Mesodermal cell (in vitro differentiated cells): ENCODE measurements around the gene RALB.
"Not testable (repeated sequence)": the region's sequence is repeated elsewhere in the genome, so short reads cannot be mapped to it uniquely, and the experiment has no call there.

ENCODE experiments used
- H3K27ac ChIP-seq: 2 replicates; pipeline ENCODE4 v1.7.0; 2013; ENCODE audit warnings: mild to moderate bottlenecking, low read depth, low read length, moderate library complexity; ENCODE audit not compliant: severe bottlenecking
- H3K36me3 ChIP-seq: 2 replicates; pipeline ENCODE4 v1.7.1; 2013; ENCODE audit warnings: mild to moderate bottlenecking, low read length, moderate library complexity; ENCODE audit not compliant: control insufficient read depth, insufficient read depth
- H3K4me1 ChIP-seq: one replicate; pipeline ENCODE4 v1.7.1; 2013; ENCODE audit warnings: mild to moderate bottlenecking, low read length; ENCODE audit not compliant: insufficient read depth, control insufficient read depth, poor library complexity, severe bottlenecking
- H3K4me3 ChIP-seq: 2 replicates; pipeline ENCODE4 v1.7.0; 2013; ENCODE audit warnings: low read length, control low read depth, mild to moderate bottlenecking; ENCODE audit not compliant: insufficient read depth, poor library complexity, severe bottlenecking; ENCODE audit errors: extremely low read depth
- H3K9me3 ChIP-seq: 2 replicates; pipeline ENCODE4 v1.7.1; 2013; ENCODE audit warnings: mild to moderate bottlenecking, low read length, moderate library complexity; ENCODE audit not compliant: control insufficient read depth
- WGBS, 2 experiments: methylation state at CpG; one replicate each; pipeline ENCODE4 v1.1.5; 2013; ENCODE audit warnings: missing lambda C conversion rate in 2 of 2; ENCODE audit not compliant: insufficient coverage in 2 of 2; 5-methylcytosine and 5-hydroxymethylcytosine counted together

RALB gene

DNA sequence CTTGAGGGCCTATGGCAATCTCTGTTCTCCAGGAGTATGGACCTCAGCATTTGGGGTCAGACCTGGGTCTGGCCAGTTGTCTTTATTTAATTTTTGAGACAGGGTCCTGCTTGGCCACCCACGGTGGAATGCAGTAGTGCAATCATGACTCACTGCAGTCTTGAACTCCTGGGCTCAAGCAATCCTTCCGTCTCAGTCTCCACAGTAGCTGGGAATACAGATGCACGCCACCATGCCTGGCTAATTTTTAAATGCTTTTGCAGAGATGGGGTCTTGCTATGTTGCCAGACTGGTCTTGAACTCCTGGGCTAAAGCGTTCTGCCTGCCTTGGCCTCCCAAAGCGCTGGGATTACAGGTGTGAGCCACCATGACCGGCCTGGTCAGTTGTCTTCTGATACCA, 46.9 kb downstream of the RALB start:
- no peaks in the 10 kb centered on the region for H3K9me3 ChIP-seq
- peaks cover 23% of the 10 kb centered on the region for H3K4me1 ChIP-seq
- WGBS, 2 experiments = 96 to 97% methylated on average over 5 to 6 of the region's 6 CpGs
- H3K27ac ChIP-seq = no peak overlapping the region
- peaks cover 43% of the 10 kb centered on the region for H3K36me3 ChIP-seq
- no peak overlapping the region for H3K4me3 ChIP-seq

DNA sequence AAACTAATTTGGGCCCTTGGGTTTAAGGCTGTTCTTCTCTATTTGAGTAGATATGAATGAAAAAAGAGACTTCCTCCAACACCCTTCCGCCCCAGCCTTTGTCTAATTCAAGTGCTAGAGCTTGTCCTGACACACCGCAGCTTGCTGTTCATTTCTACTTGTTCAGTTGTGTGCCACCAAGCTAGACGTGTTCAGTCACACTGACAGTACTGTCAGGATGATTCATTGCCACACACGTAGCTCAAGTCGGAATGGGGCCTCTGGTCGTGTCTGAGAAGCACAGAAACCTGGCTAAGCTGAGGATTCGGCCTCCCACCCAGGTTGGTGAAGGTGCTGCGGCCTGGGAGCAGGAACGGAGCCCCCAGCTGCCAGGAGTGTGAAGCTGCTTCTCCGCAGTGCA, 47.7 kb downstream of the RALB start:
- Histone ChIP-seq H3K4me1 (peaks cover 23% of the 10 kb centered on the region), H3K4me3 (no peak overlapping the region), H3K27ac (no peak overlapping the region), H3K9me3 (no peaks in the 10 kb centered on the region), H3K36me3 (peaks cover 36% of the 10 kb centered on the region)
- 88 to 94% methylated on average over 10 of the region's 10 CpGs for WGBS, 2 experiments

DNA sequence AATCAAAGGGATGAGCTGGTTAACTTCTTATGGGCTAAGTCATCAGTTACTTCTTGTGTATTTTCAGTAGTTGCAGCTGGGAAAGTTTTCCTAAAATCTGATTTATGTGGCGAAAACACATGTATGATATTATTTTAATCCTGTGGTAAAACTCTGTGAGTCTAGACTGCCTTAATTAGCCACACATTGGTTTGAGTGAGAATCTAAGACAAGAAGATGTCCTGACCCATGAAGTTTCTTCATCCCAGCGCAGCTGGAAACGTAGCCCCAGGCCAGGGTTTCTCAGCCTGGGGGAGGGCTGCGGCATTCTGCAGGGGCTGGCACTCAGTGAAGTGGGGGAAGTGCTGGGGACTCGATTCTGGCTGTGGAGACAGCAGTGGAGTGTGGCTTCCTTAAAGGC, 48.6 kb downstream of the RALB start:
- WGBS, 2 experiments = 90 to 97% methylated on average over 3 to 5 of the region's 5 CpGs
- Histone ChIP-seq H3K27ac (no peak overlapping the region), H3K4me1 (peaks cover 23% of the 10 kb centered on the region), H3K4me3 (no peak overlapping the region), H3K9me3 (no peaks in the 10 kb centered on the region), H3K36me3 (peaks cover 40% of the 10 kb centered on the region)

DNA sequence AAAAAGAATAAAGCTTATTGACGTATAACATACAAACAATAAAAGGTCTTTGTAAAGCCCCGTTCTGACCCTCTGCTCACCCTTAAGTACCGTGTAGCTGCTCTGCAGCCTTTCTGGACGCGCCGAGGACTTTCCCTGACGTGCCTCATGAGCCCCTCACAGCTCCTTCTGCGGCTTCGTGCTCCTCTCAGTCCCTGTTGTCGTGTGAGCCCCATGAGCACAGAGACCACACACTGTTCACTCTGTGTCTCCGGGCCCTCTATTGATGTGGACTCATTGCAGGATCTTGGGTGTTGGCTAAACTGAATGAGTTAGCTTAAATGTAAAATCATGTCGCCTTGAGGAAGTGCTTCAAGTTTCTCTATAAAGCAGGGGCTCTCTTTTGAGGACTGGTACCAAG, 49.6 kb downstream of the RALB start:
- H3K9me3 ChIP-seq = no peaks in the 10 kb centered on the region
- no peak overlapping the region for H3K27ac ChIP-seq
- no peak overlapping the region for H3K4me3 ChIP-seq
- 94 to 99% methylated on average over 11 of the region's 12 CpGs for WGBS, 2 experiments
- peaks cover 33% of the 10 kb centered on the region for H3K36me3 ChIP-seq
- H3K4me1 ChIP-seq = peaks cover 23% of the 10 kb centered on the region

DNA sequence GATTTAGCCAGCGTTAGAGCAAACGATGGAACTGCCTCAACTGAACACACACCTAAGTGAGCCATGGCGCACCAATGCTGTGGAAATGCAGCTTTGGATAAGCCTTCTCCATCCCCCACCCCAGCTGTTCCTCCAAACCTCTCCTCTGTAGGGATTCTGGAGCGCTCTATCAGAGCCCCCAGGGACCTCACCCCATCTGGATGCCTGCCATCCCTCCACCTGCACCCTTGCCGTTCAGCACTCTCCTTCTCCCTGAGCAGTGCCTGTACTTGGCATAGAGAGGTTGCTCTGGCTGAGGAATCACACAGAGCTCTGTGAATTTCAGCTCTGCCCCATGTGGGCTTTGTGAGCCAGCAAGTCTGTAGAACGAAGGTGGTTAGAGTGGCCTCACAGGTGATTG, 50.5 kb downstream of the RALB start:
- H3K36me3 ChIP-seq = peaks cover 29% of the 10 kb centered on the region
- no peak overlapping the region for H3K4me3 ChIP-seq
- no peak overlapping the region for H3K27ac ChIP-seq
- 92 to 98% methylated on average over 5 of the region's 6 CpGs for WGBS, 2 experiments
- H3K9me3 ChIP-seq = no peaks in the 10 kb centered on the region
- peaks cover 23% of the 10 kb centered on the region for H3K4me1 ChIP-seq

DNA sequence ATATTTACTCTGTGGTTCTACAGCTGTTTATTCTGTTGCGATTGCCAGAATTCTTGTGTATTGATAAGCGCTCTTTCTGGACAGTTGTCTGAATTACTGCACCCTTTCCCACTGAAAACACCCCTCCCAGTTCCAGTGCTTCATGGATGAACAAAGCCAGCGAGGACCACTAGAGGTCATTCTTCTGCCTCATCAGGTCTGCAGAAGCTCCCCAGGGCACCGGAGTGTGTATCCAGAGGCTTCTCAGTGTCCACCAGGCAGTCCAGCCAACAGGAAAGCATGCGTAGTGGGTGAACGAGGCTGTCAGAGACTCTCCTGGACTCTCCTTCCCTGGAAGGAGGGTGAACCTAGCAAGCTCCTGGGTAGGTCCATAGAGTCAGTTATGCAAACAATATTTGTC, 52.6 kb downstream of the RALB start:
- H3K27ac ChIP-seq = no peak overlapping the region
- peaks cover 23% of the 10 kb centered on the region for H3K36me3 ChIP-seq
- no peak overlapping the region for H3K4me3 ChIP-seq
- 68 to 81% methylated on average over 4 of the region's 6 CpGs for WGBS, 2 experiments
- no peaks in the 10 kb centered on the region for H3K9me3 ChIP-seq
- peaks cover 4% of the 10 kb centered on the region for H3K4me1 ChIP-seq

DNA sequence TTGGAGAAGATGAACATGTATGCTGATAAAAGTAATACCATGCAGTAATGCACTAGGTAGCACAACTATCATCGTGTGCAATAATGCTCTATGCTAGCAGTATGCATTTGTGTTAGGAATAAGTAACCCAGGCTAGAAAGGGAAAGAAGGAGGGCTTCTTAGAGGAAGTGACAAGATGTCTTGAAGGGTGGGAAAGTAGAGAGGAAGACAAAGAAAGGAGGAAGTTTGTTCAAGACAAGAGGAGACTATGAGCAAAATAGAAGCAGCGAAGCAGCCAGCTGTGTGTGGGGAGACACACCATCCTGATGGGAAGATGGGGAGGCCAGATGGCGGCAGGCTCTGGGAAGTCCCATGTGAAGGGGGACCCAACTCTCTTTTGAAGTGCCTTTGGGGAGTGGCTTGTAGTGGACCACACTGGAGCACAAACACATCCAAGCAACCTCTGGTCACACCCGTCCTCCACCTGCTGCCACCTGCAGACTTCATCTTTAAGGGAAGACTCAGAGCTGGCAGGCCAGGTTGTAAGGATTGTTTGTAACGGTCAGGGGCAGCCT, 53.4 kb downstream of the RALB start:
- no peak overlapping the region for H3K27ac ChIP-seq
- no peaks in the 10 kb centered on the region for H3K9me3 ChIP-seq
- WGBS, 2 experiments = 86 to 98% methylated on average over 5 of the region's 5 CpGs
- no peaks in the 10 kb centered on the region for H3K4me1 ChIP-seq
- peaks cover 21% of the 10 kb centered on the region for H3K36me3 ChIP-seq
- H3K4me3 ChIP-seq = no peak overlapping the region

DNA sequence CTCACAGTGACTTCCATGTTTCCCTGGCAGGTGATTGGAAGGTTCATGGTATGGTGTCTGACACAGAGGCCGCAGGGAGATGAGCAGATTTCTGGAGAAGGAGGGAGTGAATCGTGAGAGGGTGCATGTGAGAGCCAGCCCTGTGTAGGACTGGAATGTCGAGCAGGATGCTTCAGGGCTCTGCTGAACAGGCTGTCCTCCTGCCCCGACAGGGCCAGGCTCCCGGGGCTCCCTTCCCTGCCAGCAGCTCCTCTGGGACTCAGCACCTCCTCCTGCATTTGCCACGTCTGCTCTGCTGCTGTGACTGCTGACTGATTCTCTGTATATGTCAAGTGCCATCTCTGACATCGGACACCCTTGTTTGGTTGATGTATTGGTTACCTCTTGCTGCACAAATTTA, 54.8 kb downstream of the RALB start:
- WGBS, 2 experiments = 84 to 85% methylated on average over 4 to 5 of the region's 7 CpGs

DNA sequence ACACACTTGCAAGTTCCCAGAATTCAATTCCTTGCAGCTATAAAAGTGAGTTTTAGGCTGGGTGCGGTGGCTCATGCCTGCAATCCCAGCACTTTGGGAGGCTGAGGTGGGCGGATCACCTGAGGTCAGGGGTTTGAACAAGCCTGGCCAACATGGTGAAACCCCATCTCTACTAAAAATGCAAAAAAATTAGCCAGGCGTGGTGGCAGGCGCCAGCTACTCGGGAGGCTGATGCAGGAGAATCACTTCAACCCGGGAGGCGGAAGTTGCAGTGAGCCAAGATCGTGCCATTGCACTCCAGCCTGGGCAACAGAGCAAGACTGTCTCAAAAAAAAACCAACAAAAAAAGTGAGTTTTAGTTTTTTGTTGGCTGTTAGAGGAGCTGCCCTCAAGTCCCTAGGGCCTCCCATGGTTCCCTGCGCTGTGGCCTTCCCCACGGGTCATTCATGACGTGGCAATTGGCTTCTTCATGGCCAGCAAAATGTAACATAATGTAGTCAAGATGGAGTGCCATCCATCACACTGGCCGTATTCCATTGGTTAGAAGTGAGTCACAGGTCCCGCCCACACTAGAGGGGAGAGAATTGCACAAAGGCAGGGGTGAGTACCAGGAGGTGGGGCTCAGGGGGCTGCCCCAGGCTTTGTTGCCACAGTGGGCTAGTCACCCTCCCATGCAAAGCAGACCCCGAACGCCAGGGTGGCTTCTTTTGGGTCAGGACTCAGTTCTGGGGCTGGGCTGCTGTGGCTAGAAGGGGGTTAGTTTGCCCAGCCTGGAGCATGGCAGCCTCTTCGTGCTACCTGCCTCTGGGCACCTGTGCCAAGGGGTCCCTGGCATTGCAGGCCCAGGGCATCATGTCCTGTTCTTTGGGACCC, 55.6 kb downstream of the RALB start:
- peaks cover 10% of the 10 kb centered on the region for H3K36me3 ChIP-seq
- no peak overlapping the region for H3K27ac ChIP-seq
- H3K4me1 ChIP-seq = peaks cover 3% of the 10 kb centered on the region
- no peaks in the 10 kb centered on the region for H3K9me3 ChIP-seq
- 90 to 94% methylated on average over 15 of the region's 16 CpGs for WGBS, 2 experiments
- no peak overlapping the region for H3K4me3 ChIP-seq

More for the DNA sequence above, 54.8 kb downstream of the RALB start:
- H3K4me3 ChIP-seq = no peak overlapping the region
- peaks cover 13% of the 10 kb centered on the region for H3K36me3 ChIP-seq
- H3K27ac ChIP-seq = no peak overlapping the region
- H3K9me3 ChIP-seq = no peaks in the 10 kb centered on the region
- peaks cover under 1% of the 10 kb centered on the region for H3K4me1 ChIP-seq

DNA sequence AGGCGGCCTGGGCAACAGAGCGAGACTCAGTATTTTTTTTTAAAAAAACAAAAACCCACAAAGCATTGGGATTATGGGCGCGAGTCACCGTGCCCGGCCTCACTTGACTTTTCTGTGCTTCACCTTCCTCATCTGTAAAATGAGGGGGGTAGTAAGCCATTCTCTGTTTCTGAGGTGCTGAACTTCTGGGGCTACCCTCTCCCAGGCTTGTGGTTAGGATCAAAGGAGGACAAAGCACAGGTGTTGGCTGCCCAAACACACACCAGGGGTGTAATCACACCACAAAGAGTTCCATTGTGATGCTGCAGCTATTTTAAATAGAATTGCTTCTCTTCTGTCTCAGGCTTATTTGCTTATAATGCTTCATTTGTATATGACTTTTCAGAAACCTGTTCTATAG, 57.5 kb downstream of the RALB start:
- Histone ChIP-seq H3K9me3 (no peaks in the 10 kb centered on the region), H3K4me1 (peaks cover 6% of the 10 kb centered on the region), H3K27ac (no peak overlapping the region), H3K4me3 (no peak overlapping the region), H3K36me3 (peaks cover 10% of the 10 kb centered on the region)
- 89% methylated on average over 3 of the region's 6 CpGs; no CpG with 5 or more reads in 1 of the 2 experiments for WGBS, 2 experiments

DNA sequence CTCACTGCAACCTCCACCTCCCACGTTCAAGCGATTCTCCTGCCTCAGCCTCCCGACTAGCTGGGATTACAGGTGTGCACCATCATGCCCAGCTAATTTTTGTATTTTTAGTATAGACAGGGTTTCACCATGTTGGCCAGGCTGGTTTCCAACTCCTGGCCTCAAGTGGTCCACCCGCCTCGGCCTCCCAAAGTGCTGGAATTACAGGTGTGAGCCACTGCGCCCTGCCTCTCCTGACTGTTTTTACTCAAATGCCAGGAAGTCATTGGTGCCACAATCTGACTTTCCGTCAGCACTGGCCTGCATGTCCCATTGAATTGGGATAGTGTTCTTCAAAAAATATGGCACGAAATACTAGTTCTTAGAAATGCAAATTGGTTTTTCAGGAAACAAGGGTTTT, 58.2 kb downstream of the RALB start:
- not testable (repeated sequence) for H3K4me3 ChIP-seq, H3K9me3 ChIP-seq, H3K27ac ChIP-seq, H3K36me3 ChIP-seq, H3K4me1 ChIP-seq
- 82 to 97% methylated on average over 6 to 7 of the region's 8 CpGs for WGBS, 2 experiments
